ENCODE data around the gene ODAD2. TPM values are rescaled to one million over a fixed set of nuclear protein-coding genes. Genes with fewer than 3 reads are reported as not detected.

Gene ODAD2
- total RNA-seq, 1 donor = 0.72 TPM

DNA sequence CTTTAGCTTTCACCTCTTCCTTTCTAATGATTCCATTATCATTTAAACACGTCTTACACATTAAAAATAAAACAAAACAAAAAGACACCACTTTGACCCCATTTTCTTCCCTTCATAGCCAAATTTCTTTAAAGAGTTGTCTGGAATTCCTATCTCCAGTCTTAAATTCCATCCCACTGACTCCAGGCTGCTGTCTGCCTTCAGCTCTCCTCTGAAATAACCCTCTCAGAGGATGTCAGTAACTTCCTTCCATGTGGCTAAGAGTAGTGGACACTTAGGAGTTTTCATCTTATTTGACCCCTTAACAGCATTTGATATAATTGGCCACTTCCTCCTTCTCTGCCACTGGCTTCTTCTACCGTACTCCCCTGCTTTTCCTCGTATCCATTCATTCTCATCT, 183.6 kb downstream of the ODAD2 start:
- no peak overlapping the region for H2AFZ ChIP-seq (ENCODE audit: low read length)
- TF ChIP-seq CTCF (IDR thresholded peaks at IDR 0.05; ENCODE audit: extremely low read depth, low read depth, low read length) = no peak
- no peaks in the 10 kb centered on the region for H3K9me3 ChIP-seq (ENCODE audit: low read depth, low read length)
- no peaks in the 10 kb centered on the region for H3K36me3 ChIP-seq (ENCODE audit: insufficient read depth, low read length)
- no peaks in the 10 kb centered on the region for H3K79me2 ChIP-seq (ENCODE audit: insufficient read depth, low read length)
- no peak for DNase-seq (ENCODE audit: insufficient read length, low spot score, missing footprints)
- no peak overlapping the region for H3K4me3 ChIP-seq (ENCODE audit: insufficient read depth, low read length)
- no peak overlapping the region for H3K4me2 ChIP-seq (ENCODE audit: insufficient read depth, low read length)
- no peak overlapping the region for H3K27ac ChIP-seq (ENCODE audit: low read depth, low read length)
- peaks cover 10% of the 10 kb centered on the region for H3K27me3 ChIP-seq (ENCODE audit: insufficient read depth, low read length)
- no peaks in the 10 kb centered on the region for H4K20me1 ChIP-seq (ENCODE audit: insufficient read depth, low read length)
- H3K4me1 ChIP-seq (ENCODE audit: insufficient read depth, low read length) = no peaks in the 10 kb centered on the region

- H2AFZ ChIP-seq (ENCODE audit: low read length) = no peak overlapping the region
- H3K4me2 ChIP-seq (ENCODE audit: insufficient read depth, low read length) = no peak overlapping the region
- H3K4me3 ChIP-seq (ENCODE audit: insufficient read depth, low read length) = no peak overlapping the region
- H3K79me2 ChIP-seq (ENCODE audit: insufficient read depth, low read length) = no peaks in the 10 kb centered on the region
- TF ChIP-seq CTCF (IDR thresholded peaks at IDR 0.05; ENCODE audit: extremely low read depth, low read depth, low read length) = no peak
- no peaks in the 10 kb centered on the region for H3K36me3 ChIP-seq (ENCODE audit: insufficient read depth, low read length)
- no peak overlapping the region for H3K27ac ChIP-seq (ENCODE audit: low read depth, low read length)
- H3K9me3 ChIP-seq (ENCODE audit: low read depth, low read length) = no peaks in the 10 kb centered on the region
- H4K20me1 ChIP-seq (ENCODE audit: insufficient read depth, low read length) = no peaks in the 10 kb centered on the region
- no peak for DNase-seq (ENCODE audit: insufficient read length, low spot score, missing footprints)
- peaks cover 13% of the 10 kb centered on the region for H3K27me3 ChIP-seq (ENCODE audit: insufficient read depth, low read length)
- H3K4me1 ChIP-seq (ENCODE audit: insufficient read depth, low read length) = no peaks in the 10 kb centered on the region
These were observed 193.7 kb downstream of the ODAD2 start for GRCh38 chr10:27805180-27805579.

DNA sequence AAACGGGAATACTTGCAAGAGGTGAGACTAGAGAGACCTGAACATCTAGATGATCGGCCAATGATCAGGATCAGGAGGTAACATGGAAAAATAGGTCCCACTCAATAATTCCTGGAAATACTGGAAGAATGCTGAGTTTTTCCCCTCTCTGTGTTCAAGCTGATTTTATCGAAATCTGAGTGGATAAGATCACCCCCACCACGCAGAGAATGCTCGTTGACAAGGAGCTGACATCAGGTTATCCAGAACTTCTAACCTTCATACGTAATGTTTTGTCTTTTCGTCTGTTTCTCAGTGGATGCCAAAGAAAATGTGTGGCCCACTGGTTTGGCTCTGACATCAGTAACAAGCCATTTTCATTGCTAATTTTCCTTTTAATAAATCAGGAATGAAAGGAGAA, 194.7 kb downstream of the ODAD2 start:
- Histone ChIP-seq H3K4me3 (ENCODE audit: insufficient read depth, low read length) (no peak overlapping the region), H3K27ac (ENCODE audit: low read depth, low read length) (no peak overlapping the region), H3K9me3 (ENCODE audit: low read depth, low read length) (no peaks in the 10 kb centered on the region), H2AFZ (ENCODE audit: low read length) (no peak overlapping the region), H3K27me3 (ENCODE audit: insufficient read depth, low read length) (peaks cover 13% of the 10 kb centered on the region), H3K36me3 (ENCODE audit: insufficient read depth, low read length) (no peaks in the 10 kb centered on the region), H3K4me2 (ENCODE audit: insufficient read depth, low read length) (no peak overlapping the region), H4K20me1 (ENCODE audit: insufficient read depth, low read length) (no peaks in the 10 kb centered on the region), H3K4me1 (ENCODE audit: insufficient read depth, low read length) (no peaks in the 10 kb centered on the region), H3K79me2 (ENCODE audit: insufficient read depth, low read length) (no peaks in the 10 kb centered on the region)
- DNase-seq (ENCODE audit: insufficient read length, low spot score, missing footprints) = no peak
- TF ChIP-seq CTCF (IDR thresholded peaks at IDR 0.05; ENCODE audit: extremely low read depth, low read depth, low read length) = no peak

DNA sequence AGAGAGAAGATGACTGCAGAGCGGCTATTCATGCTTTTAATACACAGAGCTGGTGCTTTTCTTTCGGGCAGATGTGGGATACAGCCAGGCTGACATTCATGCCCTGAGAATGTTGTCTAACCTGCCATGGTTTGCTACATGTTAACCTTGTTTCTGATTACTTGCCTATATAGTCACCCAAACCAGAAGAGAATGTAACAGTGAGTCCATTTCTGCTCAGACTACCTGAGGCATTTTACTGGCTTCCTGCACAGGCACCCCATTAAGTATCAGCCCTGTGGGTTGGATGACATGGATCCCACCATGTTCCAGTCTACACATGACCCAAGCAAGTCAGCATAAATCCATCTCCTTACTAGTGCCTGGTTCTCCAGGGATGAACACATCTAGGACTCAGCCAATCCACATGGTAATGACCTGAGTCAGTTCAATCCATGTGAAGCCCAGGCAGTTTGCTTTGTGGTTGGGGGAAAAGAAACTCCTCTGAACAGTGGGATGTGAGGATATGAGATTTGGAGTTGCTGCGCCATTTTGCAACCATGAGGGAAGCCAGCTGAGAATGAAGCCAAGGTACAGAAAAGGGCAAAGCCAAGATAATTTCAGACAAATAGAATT, 197.6 kb downstream of the ODAD2 start:
- H3K4me1 ChIP-seq (ENCODE audit: insufficient read depth, low read length) = no peaks in the 10 kb centered on the region
- peaks cover 21% of the 10 kb centered on the region for H3K27me3 ChIP-seq (ENCODE audit: insufficient read depth, low read length)
- TF ChIP-seq CTCF (IDR thresholded peaks at IDR 0.05; ENCODE audit: extremely low read depth, low read depth, low read length) = no peak
- no peak overlapping the region for H2AFZ ChIP-seq (ENCODE audit: low read length)
- H3K27ac ChIP-seq (ENCODE audit: low read depth, low read length) = no peak overlapping the region
- H3K4me3 ChIP-seq (ENCODE audit: insufficient read depth, low read length) = no peak overlapping the region
- no peaks in the 10 kb centered on the region for H3K79me2 ChIP-seq (ENCODE audit: insufficient read depth, low read length)
- H3K4me2 ChIP-seq (ENCODE audit: insufficient read depth, low read length) = no peak overlapping the region
- no peak for DNase-seq (ENCODE audit: insufficient read length, low spot score, missing footprints)
- no peaks in the 10 kb centered on the region for H3K36me3 ChIP-seq (ENCODE audit: insufficient read depth, low read length)
- no peaks in the 10 kb centered on the region for H3K9me3 ChIP-seq (ENCODE audit: low read depth, low read length)
- no peaks in the 10 kb centered on the region for H4K20me1 ChIP-seq (ENCODE audit: insufficient read depth, low read length)
